HG02588 (cell line): Measurements from ENCODE around the gene PPOX.

Experiments used
- ATAC-seq: cut with Tn5 transposase; IDR thresholded peaks from one replicate; pipeline ENCODE4 v1.9.1; 2021; ENCODE audit warnings: mild to moderate bottlenecking, moderate library complexity; ENCODE audit not compliant: unreplicated experiment

PPOX gene

GRCh38 chr1:161174911-161175310 lies 8.7 kb downstream of the PPOX start:
- no peak for ATAC-seq

GRCh38 chr1:161175771-161176453 lies 9.7 kb downstream of the PPOX start:
- ATAC-seq: no peak

- no peak for ATAC-seq
Measured at GRCh38 chr1:161176468-161177111, 10.4 kb downstream of the PPOX start.

GRCh38 chr1:161177112-161177935 lies 11.1 kb downstream of the PPOX start, which contains the start of gene B4GALT3:
TSS of gene B4GALT3 (minus strand) at chr1:161177507. CDS start at chr1:161176060, 1,447 bp downstream.
- peak; percentile 87 for ATAC-seq

- no peak for ATAC-seq
Measured at GRCh38 chr1:161177936-161178244, 11.7 kb downstream of the PPOX start.

GRCh38 chr1:161179698-161180097 lies 13.5 kb downstream of the PPOX start:
- no peak for ATAC-seq

GRCh38 chr1:161180639-161181038 lies 14.4 kb downstream of the PPOX start:
- no peak for ATAC-seq

- peak; percentile 37 for ATAC-seq
Measured at GRCh38 chr1:161182214-161182613, 16.0 kb downstream of the PPOX start.

- peak; percentile 59 for ATAC-seq
Measured at GRCh38 chr1:161185282-161185682, 19.1 kb downstream of the PPOX start.

- peak; percentile 28 for ATAC-seq
Measured at GRCh38 chr1:161185732-161186311, 19.6 kb downstream of the PPOX start.

- ATAC-seq: no peak
Measured at GRCh38 chr1:161187311-161187710, 21.1 kb downstream of the PPOX start.

- ATAC-seq: no peak
Measured at GRCh38 chr1:161188381-161188780, 22.2 kb downstream of the PPOX start.

- ATAC-seq: no peak
Measured at GRCh38 chr1:161189036-161189435, 22.8 kb downstream of the PPOX start.

- ATAC-seq: no peak
Measured at GRCh38 chr1:161190962-161191521, 24.8 kb downstream of the PPOX start.

GRCh38 chr1:161191971-161192370 lies 25.7 kb downstream of the PPOX start:
- no peak for ATAC-seq

- ATAC-seq: peak; percentile 60
Measured at GRCh38 chr1:161192476-161193465, 26.5 kb downstream of the PPOX start.

GRCh38 chr1:161193561-161194235 lies 27.5 kb downstream of the PPOX start:
- ATAC-seq: no peak

GRCh38 chr1:161195171-161195570 lies 28.9 kb downstream of the PPOX start:
- no peak for ATAC-seq

- ATAC-seq: no peak
Measured at GRCh38 chr1:161196111-161196510, 29.9 kb downstream of the PPOX start.
